AML-193 (cell line): ENCODE data around the gene ATOH8.

Experiments
- DNase-seq, 2 experiments: peaks; one replicate each; lab custom pipeline; 2025; lab: John Stamatoyannopoulos, UW

ATOH8 gene

DNA sequence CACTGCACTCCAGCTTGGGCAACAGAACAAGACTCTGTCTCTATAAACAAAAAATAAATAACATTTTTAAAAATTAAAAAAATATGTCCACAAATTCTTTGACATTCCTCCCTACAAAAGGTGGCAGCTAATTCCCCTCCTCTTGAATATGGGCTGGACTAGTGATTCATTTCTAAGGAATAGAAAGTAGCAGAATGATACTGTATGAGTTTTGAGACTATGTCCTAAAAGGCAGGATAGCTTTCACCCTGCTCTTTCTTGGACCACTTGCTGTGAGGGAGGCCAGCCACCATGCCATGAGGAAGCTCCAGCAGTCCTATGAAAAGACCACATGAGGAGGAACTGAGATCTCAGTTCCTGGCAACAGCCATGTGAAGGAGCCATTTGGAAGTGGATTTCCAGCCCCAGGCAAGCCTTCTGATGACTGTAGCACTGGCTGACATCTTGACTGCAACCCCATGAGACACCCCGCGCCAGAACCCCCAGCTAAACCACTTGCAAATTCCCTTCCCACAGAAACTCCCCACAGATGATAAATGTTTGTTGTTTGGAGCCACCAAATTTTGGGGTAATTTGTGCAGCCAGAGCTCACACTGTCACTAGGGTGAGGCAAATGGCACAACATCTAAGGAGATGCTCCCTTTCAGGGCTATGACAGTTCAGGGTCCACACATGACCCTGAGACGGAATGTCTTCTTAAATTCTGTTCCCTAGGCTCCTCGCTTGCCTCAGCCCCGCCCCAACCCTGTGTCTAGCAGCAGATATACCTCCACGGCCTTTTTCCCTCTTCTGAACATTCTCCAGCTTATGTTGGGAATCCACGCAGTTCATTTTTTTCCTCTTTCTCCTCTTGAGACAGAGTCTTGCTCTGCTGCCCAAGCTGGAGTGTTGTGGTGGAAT, 17.1 kb upstream of the ATOH8 start:
- DNase-seq = no peak

DNA sequence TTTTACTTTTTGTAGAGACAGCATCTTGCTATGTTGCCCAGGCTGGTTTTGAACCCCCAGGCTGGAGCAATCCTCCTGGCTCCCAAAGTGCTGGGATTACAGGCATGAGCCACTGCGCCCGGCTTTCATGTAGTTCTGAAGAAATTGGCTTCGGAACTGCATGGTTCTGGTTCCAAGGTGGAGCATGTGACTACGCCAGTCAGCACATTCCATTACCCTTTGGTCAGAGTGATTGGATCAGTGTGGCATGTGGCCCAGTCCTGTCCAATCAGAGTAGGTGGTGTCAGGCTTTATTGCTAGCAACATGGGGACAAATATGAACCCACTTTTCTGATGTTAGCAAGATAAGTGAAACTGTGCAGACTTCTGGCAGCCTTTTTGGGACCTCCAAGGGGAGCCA, 16.3 kb upstream of the ATOH8 start:
- DNase-seq = no peak

DNA sequence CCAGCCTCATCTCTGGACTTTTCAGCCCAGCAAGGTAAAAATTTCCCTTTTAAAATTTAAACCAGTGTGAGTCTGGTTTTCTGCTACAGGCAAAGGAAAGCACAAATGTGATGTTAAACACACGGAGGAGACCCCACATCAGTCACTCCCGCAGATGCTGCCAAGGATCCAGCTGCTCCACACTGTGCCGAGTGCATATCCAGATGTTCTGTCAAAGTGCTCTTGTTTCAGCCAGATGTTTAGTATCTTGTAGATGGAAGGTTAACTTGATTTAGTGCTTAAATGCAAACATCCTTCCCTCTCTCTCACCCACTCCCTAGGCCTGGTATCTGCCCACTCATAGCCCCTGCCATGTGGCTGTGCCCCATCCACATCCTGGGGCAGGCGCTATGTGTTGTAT, 15.8 kb upstream of the ATOH8 start:
- DNase-seq = no peak

DNA sequence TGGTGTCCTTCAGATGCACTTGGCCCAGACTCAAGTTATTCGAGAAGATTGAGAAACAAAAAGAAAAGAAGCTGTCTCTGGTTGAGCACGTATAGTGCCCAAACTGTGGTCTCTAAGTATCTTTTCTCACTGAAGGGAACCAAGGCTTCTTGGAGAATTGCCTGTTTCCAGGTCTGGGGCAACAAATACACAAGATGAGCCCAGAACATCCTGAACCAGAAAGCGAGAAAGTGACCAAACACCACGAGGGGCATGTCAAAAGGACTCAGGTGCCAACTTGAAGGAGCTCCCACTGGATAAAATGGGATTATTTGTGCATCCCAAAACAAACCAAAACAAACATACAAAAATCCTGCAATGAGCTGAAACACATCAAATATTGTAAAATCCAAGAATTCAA, 13.6 kb upstream of the ATOH8 start:
- no peak for DNase-seq

DNA sequence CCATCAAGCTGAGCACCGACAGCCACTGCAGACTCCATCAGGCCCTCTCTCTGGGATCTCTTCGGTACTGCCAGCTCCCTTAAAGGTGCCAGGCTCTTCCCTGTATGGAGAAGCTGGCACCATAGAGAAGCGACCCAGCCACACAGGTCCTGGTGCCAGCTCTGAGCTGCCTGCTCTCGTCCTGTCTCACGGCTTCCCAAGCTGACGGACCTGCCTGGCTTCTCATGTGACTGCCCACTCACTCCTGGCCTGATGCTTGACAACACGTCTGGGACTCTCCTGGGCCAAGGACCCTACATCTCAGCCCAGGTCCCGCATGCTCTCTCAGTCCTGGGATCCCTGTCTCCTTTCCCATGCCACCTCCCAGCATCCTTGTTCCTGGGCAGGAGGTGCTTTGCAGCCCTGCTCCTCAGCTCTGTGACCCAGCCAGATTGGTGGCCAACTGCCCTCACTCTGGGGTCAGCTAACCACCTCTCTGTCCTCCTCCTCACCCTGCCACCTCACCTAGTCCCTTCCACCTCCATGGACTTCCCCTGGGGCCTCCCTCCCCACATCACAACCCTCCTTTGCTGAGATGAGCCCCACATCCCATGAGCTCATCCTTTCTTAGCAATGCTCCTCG, 12.5 kb upstream of the ATOH8 start:
- DNase-seq = no peak

DNA sequence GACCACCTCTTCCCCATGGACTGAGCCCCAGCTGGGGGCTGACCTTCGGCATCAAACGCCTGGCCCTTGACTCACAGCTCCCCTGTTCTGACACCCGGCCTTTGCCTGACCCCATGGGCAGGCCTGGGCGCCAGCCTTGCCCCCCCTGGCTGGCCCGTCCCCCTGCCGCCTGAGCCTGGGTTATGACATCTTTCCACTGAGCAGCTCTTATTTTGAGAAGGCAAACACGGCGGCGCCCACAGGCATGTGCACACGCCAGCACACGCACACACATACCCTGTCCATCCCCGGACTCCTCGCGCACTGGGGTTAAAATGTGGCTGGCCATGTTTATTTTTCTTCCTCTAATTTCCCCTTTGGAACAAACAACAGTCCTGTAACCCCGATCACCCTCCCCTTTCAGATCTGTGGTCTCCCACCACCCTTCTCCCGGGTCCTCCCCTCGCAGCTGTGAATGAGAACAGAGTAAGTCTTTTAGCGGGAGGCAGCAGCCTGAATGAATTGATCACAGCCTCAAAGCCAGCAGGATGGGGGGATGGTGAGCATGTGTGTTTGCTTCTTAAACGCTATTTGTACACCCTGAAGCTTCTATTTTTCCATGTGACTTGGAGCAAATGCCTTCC, 11.8 kb upstream of the ATOH8 start:
- DNase-seq = no peak

DNA sequence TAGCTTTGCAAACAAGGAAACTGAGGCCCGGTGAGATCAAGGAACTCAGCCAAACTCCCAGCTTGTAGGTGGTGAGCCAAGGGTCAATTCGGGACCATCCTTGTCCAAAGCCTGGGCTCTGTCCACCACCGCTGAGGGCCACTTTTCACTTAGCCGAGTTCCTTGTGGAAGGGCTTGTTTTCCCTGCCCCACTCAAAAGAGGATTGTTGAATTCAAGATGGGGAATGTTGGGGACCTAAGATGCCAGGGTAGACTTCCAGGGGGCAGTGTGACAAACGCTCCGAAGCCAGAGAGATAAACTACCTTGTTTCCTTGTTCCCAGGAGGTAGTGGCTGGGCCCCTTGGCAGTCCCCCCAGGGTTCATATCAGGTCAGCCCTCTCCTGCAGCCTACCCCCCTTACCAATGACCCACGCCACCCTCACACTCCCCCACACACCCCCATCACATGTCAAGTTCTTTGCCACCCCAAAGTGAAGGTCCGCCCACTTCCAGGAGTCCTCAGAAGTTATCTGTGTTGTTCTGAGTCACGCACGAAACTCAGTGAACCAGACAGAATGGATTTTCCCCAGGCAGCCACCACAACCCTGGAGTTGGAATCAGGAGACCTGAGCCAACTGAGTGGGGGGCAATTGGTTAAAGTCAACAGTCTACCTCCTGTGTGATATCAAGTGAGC, 10.3 kb upstream of the ATOH8 start:
- no peak for DNase-seq

DNA sequence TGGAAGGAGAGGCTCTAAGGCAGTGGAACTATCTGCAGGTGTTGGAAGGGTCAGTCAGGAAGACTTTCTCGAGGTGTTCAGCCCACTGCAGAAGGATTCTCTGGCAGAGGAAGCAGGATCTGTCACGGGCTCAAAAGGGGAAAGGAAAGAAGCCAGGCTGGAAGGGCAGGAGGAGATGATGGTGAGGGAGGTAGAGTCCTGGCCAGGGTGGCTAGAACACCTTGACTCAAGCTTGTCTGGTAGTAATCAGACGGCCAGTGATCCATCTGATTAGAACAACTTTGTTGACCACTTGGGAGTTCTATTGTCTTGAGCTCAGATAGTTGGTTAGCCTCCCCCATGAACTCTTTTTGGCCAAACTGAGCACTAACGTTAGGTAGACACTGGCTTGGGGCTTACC, 9.7 kb upstream of the ATOH8 start:
- DNase-seq = no peak

DNA sequence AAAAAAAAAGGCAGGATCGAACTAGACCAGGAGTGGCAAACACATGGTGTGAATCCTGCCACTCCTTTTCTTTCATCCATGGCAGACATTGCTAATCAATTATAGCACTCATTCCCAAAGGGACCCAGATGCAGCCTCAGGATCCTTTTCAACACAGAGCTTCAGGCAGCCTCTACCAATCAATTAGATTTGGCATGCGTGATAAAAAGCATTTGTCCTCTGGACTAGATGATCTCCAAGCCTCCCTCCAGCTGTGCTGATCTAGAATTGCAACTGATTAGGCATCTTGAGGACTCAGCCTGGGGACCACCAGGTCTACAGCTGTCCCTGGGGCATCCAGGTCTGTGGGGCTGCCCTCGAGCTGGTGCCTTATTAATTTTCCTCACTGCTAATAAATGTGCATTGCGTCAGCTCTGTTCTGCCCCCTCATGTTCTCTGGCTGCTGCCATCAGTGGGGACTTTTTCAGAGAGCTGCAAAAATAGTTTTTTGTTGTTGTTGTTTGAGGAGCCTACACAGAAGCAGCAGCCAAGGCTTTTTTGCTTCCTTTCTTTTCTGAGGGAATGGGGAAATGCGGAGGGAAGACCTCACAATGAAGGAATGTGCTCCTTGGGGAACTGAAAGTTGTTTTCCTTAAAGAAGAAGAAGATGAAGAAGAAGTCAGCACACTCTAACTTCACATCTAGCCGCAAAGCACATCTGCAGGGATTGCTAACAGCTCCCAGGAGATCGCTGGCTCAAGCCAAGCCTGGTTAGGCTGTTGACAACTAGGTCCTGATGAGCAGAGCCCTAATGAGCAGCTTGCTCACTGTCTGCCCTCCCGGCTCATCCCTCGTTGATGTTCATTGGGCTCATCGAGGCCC, 8.8 kb upstream of the ATOH8 start:
- no peak for DNase-seq

DNA sequence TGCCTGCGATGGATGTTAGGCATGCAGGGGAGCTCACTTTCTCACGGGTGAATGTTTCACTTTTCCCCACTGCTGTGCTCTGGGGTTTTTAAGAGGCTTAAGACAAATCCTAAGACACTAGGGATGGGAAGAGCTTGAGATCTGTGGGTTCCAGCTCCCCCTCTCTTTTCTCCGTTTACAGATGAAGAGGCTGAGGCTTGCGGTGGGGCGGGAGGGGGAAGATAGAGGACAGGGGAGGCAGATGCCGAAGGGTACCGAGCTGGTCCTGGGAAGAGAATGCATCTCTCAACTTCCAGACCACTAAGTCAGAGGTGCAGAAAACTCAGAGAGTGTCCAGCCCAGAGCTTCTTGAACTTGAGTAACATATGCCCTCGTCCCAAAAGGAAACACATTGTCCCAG, 8.2 kb upstream of the ATOH8 start:
- no peak for DNase-seq

DNA sequence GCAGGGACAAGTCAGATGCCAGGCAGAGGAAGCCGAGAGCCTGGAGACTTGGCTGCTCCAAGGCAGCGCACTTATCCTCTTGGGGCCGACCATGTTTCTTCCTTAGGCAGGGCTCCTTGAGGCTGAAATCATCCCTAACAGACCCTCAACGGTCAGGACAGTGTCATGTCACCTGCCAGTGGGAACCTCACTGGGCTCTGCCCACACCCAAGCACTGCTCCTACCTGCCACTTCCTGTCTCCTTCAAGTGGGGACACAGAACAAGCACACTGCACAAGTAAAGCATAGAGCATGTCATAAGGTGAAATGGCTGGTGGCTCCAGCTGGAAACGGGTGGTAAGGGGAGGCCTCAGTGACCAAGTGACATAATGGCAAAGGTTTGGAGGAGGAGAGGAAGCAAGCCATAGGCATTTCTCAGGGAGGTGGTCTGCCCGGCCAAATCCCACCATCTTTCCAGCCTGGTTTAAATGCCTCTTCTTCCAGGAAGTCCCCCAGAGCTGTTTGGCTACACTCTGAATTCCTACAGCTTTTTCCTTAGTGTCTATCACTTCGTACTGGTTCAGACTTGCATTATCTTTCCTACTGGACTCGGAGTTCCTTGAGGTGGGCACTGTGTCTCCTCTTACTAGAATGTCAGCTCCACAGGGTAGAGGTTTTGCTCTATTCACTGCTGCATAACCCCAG, 7.3 kb upstream of the ATOH8 start:
- no peak for DNase-seq

DNA sequence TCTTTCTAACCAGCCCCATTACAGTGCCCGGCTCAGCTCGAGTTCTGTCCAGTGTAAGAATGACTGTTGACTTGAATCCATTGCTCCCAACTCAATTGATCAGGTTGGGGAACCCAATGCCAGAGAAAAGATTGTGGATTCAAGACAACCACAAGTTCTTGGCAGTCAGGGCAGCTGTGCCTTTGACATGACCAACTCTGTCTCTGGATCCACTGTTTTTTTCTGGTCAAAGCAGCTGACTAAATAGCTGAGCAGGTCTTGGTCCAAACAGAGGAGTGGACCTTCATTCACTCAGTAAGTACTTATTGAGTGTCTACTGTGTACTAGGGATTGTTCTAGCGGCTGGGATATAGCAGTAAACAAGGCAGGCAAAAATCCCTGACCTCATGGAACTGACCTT, 6.3 kb upstream of the ATOH8 start:
- no peak for DNase-seq

DNA sequence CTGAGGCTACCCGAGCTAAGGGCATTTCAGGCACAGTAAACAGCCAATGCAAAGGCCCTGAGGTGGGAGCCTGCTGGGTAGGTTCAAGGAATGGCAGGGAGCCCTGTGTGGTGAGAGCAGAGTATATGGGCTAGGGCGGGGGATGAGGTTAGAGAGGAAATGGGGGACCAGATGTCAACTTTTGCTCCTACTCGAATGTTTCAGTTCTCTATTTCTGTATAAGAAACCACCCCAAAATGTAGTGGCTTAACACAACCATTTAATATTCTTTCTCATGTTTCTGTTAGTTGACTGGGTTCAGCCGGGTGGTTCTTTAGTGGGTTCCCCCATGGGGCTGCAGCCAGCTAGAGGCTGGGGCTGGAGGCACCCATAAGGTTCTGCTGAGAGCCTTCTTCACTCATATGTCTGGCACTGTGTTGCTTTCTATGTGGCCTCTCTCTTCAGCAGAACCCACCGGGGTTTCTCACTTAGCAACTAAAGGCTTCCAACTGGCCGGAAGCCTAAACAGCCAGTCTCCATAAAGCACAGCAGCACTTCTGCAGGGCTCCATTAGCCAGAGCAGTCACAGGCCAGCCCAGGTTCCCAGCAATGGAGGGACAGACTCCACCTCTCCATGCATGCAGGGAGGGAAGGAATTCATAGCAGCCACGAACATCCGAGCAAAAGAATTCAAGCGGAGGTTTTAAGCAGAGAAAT, 5.6 kb upstream of the ATOH8 start:
- no peak for DNase-seq

DNA sequence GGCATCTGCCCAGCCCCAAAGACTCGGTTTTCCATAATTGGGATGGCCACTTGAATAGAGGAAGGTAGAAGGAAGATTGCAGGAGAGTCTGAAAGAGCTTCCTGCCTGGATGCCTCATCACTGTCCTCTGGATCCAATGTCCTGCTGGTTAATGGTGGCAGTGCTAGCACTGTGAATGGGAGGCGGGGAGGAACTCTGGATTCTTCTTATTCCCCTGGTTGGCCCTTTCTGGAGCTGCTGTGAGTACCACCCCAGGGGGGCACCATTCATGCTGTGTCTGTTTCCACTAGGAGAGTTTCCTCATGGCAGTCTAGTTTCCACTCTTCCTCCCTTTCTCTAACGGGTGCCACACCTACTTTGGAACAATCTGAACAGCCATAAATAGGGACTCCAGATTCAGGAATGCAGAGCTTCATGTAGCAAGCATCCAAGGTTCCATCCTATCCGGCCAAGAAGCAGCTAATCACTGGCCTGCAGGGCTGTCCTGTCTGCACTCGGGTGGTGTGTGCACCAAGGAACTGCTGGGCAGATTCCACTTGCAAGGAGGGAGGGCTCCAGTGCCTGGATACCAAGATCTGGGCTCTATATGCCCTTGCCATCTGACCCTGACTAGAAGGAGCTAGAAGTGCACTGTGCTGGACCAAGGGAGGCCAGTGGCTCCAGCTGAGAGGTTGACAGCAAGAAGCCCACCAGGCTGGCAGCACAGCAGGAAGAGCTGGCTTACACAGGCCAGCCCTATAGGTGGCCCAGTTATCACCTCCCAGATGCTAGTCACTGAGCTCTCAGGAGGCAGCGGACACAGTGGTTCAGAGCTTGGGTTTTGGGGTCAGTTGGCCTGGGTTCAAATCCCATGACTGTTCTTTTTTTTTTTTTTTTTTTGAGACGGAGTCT, 4.6 kb upstream of the ATOH8 start:
- DNase-seq = no peak

DNA sequence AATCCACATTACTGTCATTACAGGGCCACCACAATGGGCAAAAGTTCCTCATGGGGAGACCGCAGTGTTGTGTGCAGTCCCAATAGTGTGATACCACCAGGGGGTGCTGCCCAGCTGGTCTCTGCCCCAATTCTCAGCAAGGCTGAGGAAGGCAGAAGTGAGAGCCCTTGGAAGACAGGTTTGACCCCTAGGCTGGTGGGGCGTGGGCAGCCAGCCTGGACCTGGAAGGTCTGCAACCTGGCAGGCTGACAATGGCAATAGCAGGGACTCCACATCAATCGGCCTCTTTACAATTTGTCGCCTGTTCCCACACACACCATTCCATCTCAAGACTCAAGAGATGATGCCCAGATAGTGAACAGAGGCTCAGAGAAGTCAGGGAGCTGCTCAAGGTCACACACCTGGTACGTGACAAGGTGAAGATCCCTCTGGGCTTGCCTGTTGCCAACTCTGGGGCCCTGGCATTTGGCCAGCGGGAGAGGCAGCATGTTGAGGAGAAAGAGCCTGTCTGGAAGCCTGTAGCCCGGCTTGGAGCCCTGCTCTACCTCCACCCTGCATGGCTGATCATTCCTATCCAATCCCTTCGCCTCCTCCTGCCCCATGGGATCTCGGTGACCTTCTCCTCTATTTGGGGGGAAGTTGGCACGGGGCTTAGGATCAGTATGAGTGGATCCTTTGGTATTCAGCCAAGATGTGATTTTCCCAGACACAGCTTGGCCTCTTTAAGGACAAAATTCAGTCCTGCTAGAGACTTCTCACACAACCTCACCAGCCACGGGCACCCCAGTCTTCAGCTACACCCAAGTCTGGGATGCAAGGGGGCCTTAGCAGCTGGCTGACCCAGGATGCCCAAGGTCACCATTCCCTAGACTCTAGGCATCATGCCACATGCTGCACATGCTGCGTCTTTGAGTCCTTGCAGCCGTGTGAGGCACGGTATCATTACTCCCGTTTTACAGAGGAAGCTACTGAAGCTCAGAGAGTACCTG, 2.9 kb upstream of the ATOH8 start:
- DNase-seq = peak; percentile 71 to 72

DNA sequence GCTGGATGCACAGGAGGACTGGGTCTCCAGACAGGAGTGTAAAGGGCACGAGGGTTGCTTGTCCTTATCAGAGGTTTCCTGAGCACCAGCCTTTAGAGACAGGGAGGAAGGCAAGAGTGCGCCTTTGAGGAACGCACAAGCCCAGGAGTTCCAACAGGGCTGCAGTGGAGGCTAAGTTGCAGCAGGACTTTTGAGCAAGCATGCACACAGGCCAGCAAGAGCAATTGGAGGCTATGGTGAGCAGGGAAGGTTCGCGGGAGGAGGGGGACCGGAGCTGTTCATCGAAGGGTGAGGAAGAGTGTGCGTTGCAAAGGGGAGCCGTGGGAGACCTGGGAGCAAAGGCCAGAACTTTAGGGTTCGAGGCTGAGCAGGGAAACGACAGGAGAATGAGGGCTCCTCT, 2.2 kb upstream of the ATOH8 start:
- no peak for DNase-seq

DNA sequence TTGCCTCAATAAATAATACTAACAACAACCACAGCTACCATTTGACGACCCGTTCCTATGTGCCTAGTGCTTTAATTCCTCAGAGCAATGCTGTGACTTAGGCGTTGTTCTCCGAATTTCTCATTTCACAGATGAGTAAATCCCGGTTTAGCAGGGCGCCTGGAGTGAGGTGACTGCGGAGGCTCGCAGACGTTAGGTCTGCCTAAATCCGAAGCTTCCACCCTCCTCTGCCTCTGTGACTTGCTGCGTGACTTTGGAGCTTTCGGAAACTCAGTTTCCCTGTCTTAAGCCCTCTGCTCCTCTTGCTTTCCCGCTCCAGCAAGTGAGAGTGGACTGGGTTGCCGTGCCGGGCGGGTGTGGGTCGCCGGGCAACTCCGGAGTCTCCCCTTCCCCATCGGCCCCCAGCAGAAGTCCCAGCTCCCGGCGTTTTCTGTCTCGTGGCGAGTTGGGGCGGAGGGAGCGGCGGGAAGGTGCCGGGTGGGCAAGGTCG, 711 bp upstream of the ATOH8 start:
- no peak for DNase-seq
